HepG2 (cell line): ENCODE data around the gene NEDD4L. TPM values are rescaled to one million over a fixed set of nuclear protein-coding genes. Genes with fewer than 3 reads are reported as not detected.

Experiments
- ATAC-seq: fragments of 200-7000 bp; cut with Tn5 transposase; 3 replicates; pipeline ENCODE4 v1.9.1; 2020; ENCODE audit warnings: mild to moderate bottlenecking, moderate library complexity
- BruUV-seq: library from RNA; stranded (reverse); fragments of 400-500 nt; replicated peaks from 2 replicates; lab custom pipeline; 2021; lab: Mats Ljungman, UMichigan
- CTCF ChIA-PET: fragments of 300-600 bp; formaldehyde crosslinking; extraction: SDS; loops from one replicate; lab custom pipeline; 2021; ENCODE audit warnings: low total read pairs, inconsistent platforms, low intra/inter-chr PET ratio; lab: Yijun Ruan, JAX
- POLR2A ChIA-PET: fragments of 350-600 bp; sonication (Branson Sonifier 250); formaldehyde crosslinking; loops from one replicate; lab custom pipeline; 2020; ENCODE audit warnings: antibody characterized with exemption, inconsistent platforms; lab: Yijun Ruan, JAX
- DNase-seq: peaks from one replicate; pipeline ENCODE4 v3.0.0-alpha.2; 2015; ENCODE audit warnings: low spot score
- FAIRE-seq: peaks from 3 replicates; lab custom pipeline; 2011; peaks lifted over from hg19 to GRCh38; lab: Jason Lieb, UNC
- H2AFZ ChIP-seq: one replicate; pipeline ENCODE4 v1.6.1; 2011; ENCODE audit warnings: low read length, inconsistent platforms
- H3K27ac ChIP-seq: fragments of 300-600 bp; 3 replicates; pipeline ENCODE4 v1.8.0; 2011; ENCODE audit warnings: mixed run types, mild to moderate bottlenecking, mixed read lengths, low read length, inconsistent platforms; ENCODE audit not compliant: insufficient read depth; ENCODE audit errors: extremely low read length
- H3K27me3 ChIP-seq, 2 experiments: fragments of 200-600 bp in 1 of 2; 2 replicates in 1 of 2; 3 replicates in 1 of 2; pipeline versions ENCODE4 v1.6.0 to v1.8.0; 2011; ENCODE audit warnings: low read length in 2 of 2, mild to moderate bottlenecking in 2 of 2, moderate library complexity in 2 of 2, inconsistent platforms in 1 of 2; ENCODE audit not compliant: insufficient read depth in 2 of 2, control insufficient read depth in 1 of 2
- H3K36me3 ChIP-seq, 2 experiments: fragments of 200-600 bp in 1 of 2; replicated peaks in 1 of 2; 2 replicates in 1 of 2; 3 replicates in 1 of 2; pipeline versions ENCODE4 v1.5.1 to v1.8.0; 2011; ENCODE audit warnings: low read length in 2 of 2, inconsistent platforms in 1 of 2; ENCODE audit not compliant: insufficient read depth in 2 of 2, control insufficient read depth in 1 of 2
- H3K4me1 ChIP-seq: 2 replicates; pipeline ENCODE4 v1.5.1; 2012; ENCODE audit warnings: low read length, inconsistent platforms; ENCODE audit not compliant: insufficient read depth
- H3K4me2 ChIP-seq: 2 replicates; pipeline ENCODE4 v1.6.0; 2011; ENCODE audit warnings: low read depth, low read length, inconsistent platforms
- H3K4me3 ChIP-seq, 3 experiments: fragments of 200-600 bp in 1 of 3; sonication (generic), shearing (Covaris generic) in 1 of 3; replicated peaks in 1 of 3; 2 replicates each; pipeline ENCODE4 v1.5.1; 2011 to 2016; ENCODE audit warnings: low read length in 3 of 3, inconsistent platforms in 2 of 3, low read depth in 2 of 3, mild to moderate bottlenecking in 2 of 3, control low read depth in 1 of 3, mixed read lengths in 1 of 3; ENCODE audit not compliant: insufficient read depth in 1 of 3
- H3K79me2 ChIP-seq: one replicate; pipeline ENCODE4 v1.6.1; 2011; ENCODE audit warnings: low read length, inconsistent platforms; ENCODE audit not compliant: insufficient read depth
- H3K9ac ChIP-seq: 2 replicates; pipeline ENCODE4 v1.6.0; 2011; ENCODE audit warnings: mild to moderate bottlenecking, low read depth, low read length, inconsistent platforms; ENCODE audit not compliant: insufficient read depth
- H3K9me3 ChIP-seq: 2 replicates; pipeline ENCODE4 v1.5.1; 2012; ENCODE audit warnings: mild to moderate bottlenecking, low read length
- H4K20me1 ChIP-seq: 2 replicates; pipeline ENCODE4 v1.6.0; 2011; ENCODE audit warnings: inconsistent platforms, mild to moderate bottlenecking, low read length, moderate library complexity; ENCODE audit not compliant: insufficient read depth
- DMAP1 ChIP-seq: IDR thresholded peaks from 2 replicates; pipeline ENCODE4 v1.6.1; 2016
- FOXA1 ChIP-seq, 2 experiments: fragments of 450-650 bp in 1 of 2; sonication (generic) in 1 of 2; formaldehyde crosslinking in 1 of 2; IDR thresholded peaks; 2 replicates each; pipeline versions ENCODE4 v1.4.0 to v1.6.1; 2016 to 2020; ENCODE audit warnings: missing genetic modification reagents in 1 of 2
- GABPA ChIP-seq, 2 experiments: IDR thresholded peaks; 2 replicates each; pipeline ENCODE4 v1.6.1; 2011 to 2016; ENCODE audit warnings: low read depth in 2 of 2, low read length in 1 of 2, missing biosample characterization in 1 of 2, missing genetic modification characterization in 1 of 2
- IRF2 ChIP-seq: IDR thresholded peaks from 2 replicates; pipeline ENCODE4 v1.6.1; 2018; ENCODE audit warnings: missing genetic modification reagents, missing compliant biosample characterization
- JARID2 ChIP-seq: sonication (generic); formaldehyde crosslinking; IDR thresholded peaks from 2 replicates; pipeline ENCODE4 v1.8.1; 2023; ENCODE audit warnings: missing genetic modification reagents, inconsistent platforms; ENCODE audit not compliant: insufficient replicate concordance
- LBX2 ChIP-seq: sonication (generic); formaldehyde crosslinking; IDR thresholded peaks from 2 replicates; pipeline ENCODE4 v1.5.0; 2020; ENCODE audit warnings: missing genetic modification reagents, mild to moderate bottlenecking, borderline replicate concordance
- NR2C2 ChIP-seq: sonication (generic); formaldehyde crosslinking; IDR thresholded peaks from 2 replicates; pipeline ENCODE4 v1.4.0; 2020; ENCODE audit warnings: missing genetic modification reagents, mild to moderate bottlenecking, moderate library complexity, borderline replicate concordance
- RNF2 ChIP-seq: fragments of 450-650 bp; conservative IDR thresholded peaks from 2 replicates; pipeline ENCODE4 v1.6.1; 2016; ENCODE audit warnings: low read depth
- RNF219 ChIP-seq: sonication (generic); formaldehyde crosslinking; IDR thresholded peaks from 2 replicates; pipeline ENCODE4 v1.5.0; 2020; ENCODE audit warnings: mild to moderate bottlenecking, missing genetic modification reagents
- THYN1 ChIP-seq: sonication (generic); formaldehyde crosslinking; IDR thresholded peaks from 2 replicates; pipeline ENCODE4 v1.8.1; 2023; ENCODE audit warnings: low read depth, mild to moderate bottlenecking, moderate library complexity, missing genetic modification reagents, borderline replicate concordance
- ZBTB2 ChIP-seq: sonication (generic); formaldehyde crosslinking; IDR thresholded peaks from 2 replicates; pipeline ENCODE4 v1.8.0; 2022; ENCODE audit warnings: low read depth, missing genetic modification reagents
- ZNF12 ChIP-seq: sonication (generic); formaldehyde crosslinking; IDR thresholded peaks from 2 replicates; pipeline ENCODE4 v1.5.0; 2020; ENCODE audit warnings: missing genetic modification reagents
- ZNF207 ChIP-seq: fragments of 450-650 bp; IDR thresholded peaks from 2 replicates; pipeline ENCODE4 v1.6.1; 2016; ENCODE audit warnings: antibody characterized with exemption, borderline replicate concordance
- ZNF382 ChIP-seq: sonication (generic); formaldehyde crosslinking; IDR thresholded peaks from 2 replicates; pipeline ENCODE4 v1.5.0; 2020; ENCODE audit warnings: missing genetic modification reagents, mild to moderate bottlenecking, borderline replicate concordance
- ZNF605 ChIP-seq: sonication (generic); formaldehyde crosslinking; IDR thresholded peaks from 2 replicates; pipeline ENCODE4 v1.8.0; 2022; ENCODE audit warnings: mild to moderate bottlenecking, missing genetic modification reagents
- ZNF790 ChIP-seq: sonication (generic); formaldehyde crosslinking; IDR thresholded peaks from 2 replicates; pipeline ENCODE4 v1.8.0; 2022; ENCODE audit warnings: missing genetic modification reagents, mild to moderate bottlenecking, borderline replicate concordance
- WGBS: methylation state at CpG from one replicate; pipeline ENCODE4 v1.1.6; 2017; ENCODE audit warnings: low lambda C conversion rate; 5-methylcytosine and 5-hydroxymethylcytosine counted together
- in situ Hi-C: cut with HindIII; loops from 2 replicates; pipeline ENCODE4 v1.10.0; 2017; ENCODE audit warnings: low pct_unique_long_range_greater_than_20kb; ENCODE audit not compliant: extremely low pct_ligation_motif_present
- intact Hi-C: fragments of 100-400 bp; cut with micrococcal nuclease; formaldehyde crosslinking; loops from one replicate; pipeline ENCODE4 v1.10.0; 2022; ENCODE audit not compliant: unreplicated experiment
- polyA plus RNA-seq, 8 experiments: library from polyadenylated mRNA; depleted of rRNA in 3 of 8; stranded (reverse) in 7 of 8; unstranded in 1 of 8; fragments of >200 nt; fragmentation: Illumina TruSeq in 4 of 8; extraction: Trizol in 4 of 8; gene quantifications; 2 replicates each; pipeline versions ENCODE4 v1.2.1 to v1.2.3, GENCODE V29; 2011 to 2016; ENCODE audit warnings: low read depth in 4 of 8, missing spikeins in 1 of 8, mixed read lengths in 1 of 8; ENCODE audit not compliant: insufficient read depth in 1 of 8
- total RNA-seq, 5 experiments: library from RNA; depleted of rRNA; stranded (reverse); fragments of >200 nt; fragmentation: Illumina TruSeq; extraction: Trizol; gene quantifications; 2 replicates each; pipeline ENCODE4 v1.2.3, GENCODE V29; 2016; ENCODE audit warnings: low read depth in 1 of 5

NEDD4L gene
- total and polyA plus RNA-seq, 2 of the 13 experiments (the other 11 are each of a cell fraction or from before 2014, with no cell fraction given), result 168 to 390 TPM

- Histone ChIP-seq H3K9ac (no peak overlapping the region), H3K4me3 (no peak overlapping the region), H4K20me1 (no peaks in the 10 kb centered on the region), H3K27me3 (no peaks in the 10 kb centered on the region), H3K4me1 (peaks cover 13% of the 10 kb centered on the region), H3K36me3 (no peaks in the 10 kb centered on the region), H3K4me2 (no peak overlapping the region), H3K27ac (no peak overlapping the region), H2AFZ (no peak overlapping the region), H3K79me2 (peaks cover 16% of the 10 kb centered on the region), H3K9me3 (no peaks in the 10 kb centered on the region)
- TF ChIP-seq ZNF790 (CRISPR knock-in tag) (no peak), LBX2 (no peak), ZBTB2 (CRISPR knock-in tag) (no peak)
- POLR2A ChIA-PET, result no interaction called here
- no TSS peak for BruUV-seq
- DNase-seq (no peak), ATAC-seq (no peak), FAIRE-seq (no peak)
- in situ Hi-C loops (no loop called here), intact Hi-C loops (no loop called here)
- CTCF ChIA-PET, result no interaction called here
- WGBS, result 96% methylated on average over 3 of the region's 3 CpGs
These were observed 113.2 kb downstream of the NEDD4L start for GRCh38 chr18:58157237-58157636.

- DNase-seq (no peak), ATAC-seq (no peak), FAIRE-seq (no peak)
- intact Hi-C loops (no loop called here), in situ Hi-C loops (no loop called here)
- no TSS peak for BruUV-seq
- no peak overlapping the region for H3K9ac ChIP-seq
- H2AFZ ChIP-seq, result no peak overlapping the region
- 100% methylated on average over 1 of the region's 1 CpG for WGBS
- no peaks in the 10 kb centered on the region for H4K20me1 ChIP-seq
- peaks cover 13% of the 10 kb centered on the region for H3K79me2 ChIP-seq
- no peaks in the 10 kb centered on the region for H3K27me3 ChIP-seq
- H3K4me3 ChIP-seq, result no peak overlapping the region
- no peaks in the 10 kb centered on the region for H3K9me3 ChIP-seq
- peaks cover 13% of the 10 kb centered on the region for H3K4me1 ChIP-seq
- ChIA-PET CTCF (no interaction called here), POLR2A (no interaction called here)
- TF ChIP-seq ZNF207 (no peak), ZNF605 (CRISPR knock-in tag) (no peak), THYN1 (CRISPR knock-in tag) (no peak), RNF219 (no peak), JARID2 (CRISPR knock-in tag) (no peak), NR2C2 (CRISPR knock-in tag) (no peak), ZNF12 (CRISPR knock-in tag) (no peak), FOXA1 (IDR thresholded peaks at IDR 0.05) (no peak), FOXA1 (CRISPR knock-in tag; IDR thresholded peaks at IDR 0.05) (no peak), GABPA (IDR thresholded peaks at IDR 0.05; ENCODE audit: low read depth, low read length) (no peak), GABPA (CRISPR knock-in tag; IDR thresholded peaks at IDR 0.05; ENCODE audit: low read depth) (no peak), RNF2 (no peak), IRF2 (CRISPR knock-in tag) (no peak), ZNF382 (CRISPR knock-in tag) (no peak), DMAP1 (CRISPR knock-in tag) (no peak)
- H3K27ac ChIP-seq, result no peak overlapping the region
- H3K36me3 ChIP-seq, result no peaks in the 10 kb centered on the region
- no peak overlapping the region for H3K4me2 ChIP-seq
These were observed 114.0 kb downstream of the NEDD4L start for GRCh38 chr18:58158008-58158407.
